Fibroblast of skin of back (primary cell): Measurements from ENCODE around the gene F10.
"Not testable (repeated sequence)": the region's sequence is repeated elsewhere in the genome, so short reads cannot be mapped to it uniquely, and the experiment has no call there.

Source experiments
- DNase-seq: peaks from one replicate; pipeline ENCODE4 v3.0.0-alpha.2; 2013

The F10 gene

GRCh38 chr13:113086991-113087922, 35.3 kb upstream of the F10 start:
- DNase-seq = no peak

- no peak for DNase-seq
These were observed 34.5 kb upstream of the F10 start for GRCh38 chr13:113087923-113088690.

- DNase-seq = no peak
These were observed 33.9 kb upstream of the F10 start for GRCh38 chr13:113088691-113089020.

GRCh38 chr13:113089693-113090414, 32.7 kb upstream of the F10 start:
- no peak for DNase-seq

- no peak for DNase-seq
These were observed 32.2 kb upstream of the F10 start for GRCh38 chr13:113090415-113090770.

- DNase-seq = no peak
These were observed 31.8 kb upstream of the F10 start for GRCh38 chr13:113090806-113091205.

- DNase-seq = no peak
These were observed 31.3 kb upstream of the F10 start for GRCh38 chr13:113091211-113091771.

GRCh38 chr13:113091891-113092775, 30.5 kb upstream of the F10 start:
- DNase-seq = no peak

GRCh38 chr13:113092776-113093579, 29.6 kb upstream of the F10 start:
- no peak for DNase-seq

GRCh38 chr13:113093580-113094409, 28.8 kb upstream of the F10 start:
- no peak for DNase-seq

- no peak for DNase-seq
These were observed 28.2 kb upstream of the F10 start for GRCh38 chr13:113094410-113094800.

GRCh38 chr13:113095146-113096051, 27.2 kb upstream of the F10 start:
- no peak for DNase-seq

- DNase-seq = no peak
These were observed 26.4 kb upstream of the F10 start for GRCh38 chr13:113096052-113096744.

GRCh38 chr13:113096745-113097305, 25.8 kb upstream of the F10 start:
- DNase-seq = no peak

GRCh38 chr13:113097651-113098050, 24.9 kb upstream of the F10 start:
- DNase-seq = no peak

GRCh38 chr13:113098162-113098732, 24.4 kb upstream of the F10 start:
- peak; percentile 89 for DNase-seq

- DNase-seq = no peak
These were observed 23.5 kb upstream of the F10 start for GRCh38 chr13:113099142-113099541.

- DNase-seq = not testable (repeated sequence)
These were observed 20.3 kb upstream of the F10 start for GRCh38 chr13:113102302-113102701.
